B cell (primary cell): ENCODE results near the gene VPS13A. TPM values are rescaled to one million over a fixed set of nuclear protein-coding genes. Genes with fewer than 3 reads are reported as not detected.
A peak's percentile ranks its signal among the peaks of the same experiment; 100 is the strongest.

Source experiments
- ATAC-seq: fragments of 200-7000 bp; cut with Tn5 transposase; one replicate; pipeline ENCODE4 v1.10.0; 2021; ENCODE audit warnings: low read depth, mild to moderate bottlenecking, moderate number of reproducible peaks, moderate library complexity
- CTCF ChIA-PET: fragments of 350-600 bp; sonication (Branson Sonifier 250); formaldehyde crosslinking; loops from one replicate; lab custom pipeline; 2021; ENCODE audit warnings: antibody characterized with exemption, inconsistent platforms; lab: Charles Lee
- POLR2A ChIA-PET: fragments of 350-600 bp; sonication (Branson Sonifier 250); formaldehyde crosslinking; loops from one replicate; lab custom pipeline; 2021; ENCODE audit warnings: antibody characterized with exemption; lab: Charles Lee
- DNase-seq: peaks from one replicate; pipeline ENCODE4 v3.0.0; 2013
- H2AFZ ChIP-seq: 2 replicates; pipeline ENCODE4 v1.6.1; 2012; ENCODE audit warnings: mild to moderate bottlenecking, low read depth, low read length; ENCODE audit not compliant: insufficient read depth, poor library complexity, severe bottlenecking
- H3K27ac ChIP-seq, 2 donors: 1 replicate in 1 of 2; 2 replicates in 1 of 2; pipeline ENCODE4 v1.5.1; 2012 to 2013; ENCODE audit warnings: low read length in 2 of 2, mild to moderate bottlenecking in 2 of 2, moderate library complexity in 1 of 2
- H3K27me3 ChIP-seq, 4 experiments: fragments of 200-600 bp in 1 of 4; sonication (generic) in 1 of 4; replicated peaks in 1 of 4; 1 replicate in 2 of 4; 2 replicates in 2 of 4; pipeline versions ENCODE4 v1.6.1 to v1.7.0; 2013 to 2016; ENCODE audit warnings: low read length in 3 of 4, mild to moderate bottlenecking in 2 of 4, mixed read lengths in 1 of 4, moderate library complexity in 1 of 4; ENCODE audit not compliant: insufficient read depth in 4 of 4, control insufficient read depth in 3 of 4; ENCODE audit errors: control extremely low read depth in 1 of 4
- H3K36me3 ChIP-seq, 2 experiments: replicated peaks in 1 of 2; 1 replicate in 1 of 2; 2 replicates in 1 of 2; pipeline versions ENCODE4 v1.6.1 to v1.7.1; 2013; ENCODE audit warnings: low read length in 1 of 2; ENCODE audit not compliant: insufficient read depth in 2 of 2, control insufficient read depth in 1 of 2; ENCODE audit errors: control extremely low read depth in 1 of 2, extremely low read depth in 1 of 2
- H3K4me1 ChIP-seq, 2 donors: fragments of 200-600 bp in 1 of 2; sonication (generic) in 1 of 2; 1 replicate in 1 of 2; 2 replicates in 1 of 2; pipeline versions ENCODE4 v1.5.1 to v1.6.1; 2013 to 2017; ENCODE audit warnings: low read length in 2 of 2; ENCODE audit not compliant: control insufficient read depth in 2 of 2, insufficient read depth in 2 of 2
- H3K4me2 ChIP-seq: replicated peaks from 2 replicates; pipeline ENCODE3; 2012; ENCODE audit warnings: mild to moderate bottlenecking, low read depth, low read length; ENCODE audit not compliant: poor library complexity, severe bottlenecking
- H3K4me3 ChIP-seq, 5 experiments: fragments of 200-600 bp in 1 of 5; sonication (generic) in 1 of 5; 1 replicate in 3 of 5; 2 replicates in 2 of 5; pipeline versions ENCODE4 v1.5.1 to v1.7.0; 2011 to 2016; ENCODE audit warnings: low read length in 4 of 5, mild to moderate bottlenecking in 4 of 5, low read depth in 2 of 5, control low read depth in 1 of 5, moderate library complexity in 1 of 5; ENCODE audit not compliant: insufficient read depth in 1 of 5; ENCODE audit errors: control extremely low read depth in 1 of 5, extremely low read depth in 1 of 5
- H3K79me2 ChIP-seq: fragments of 200-600 bp; sonication (generic); one replicate; pipeline ENCODE4 v1.6.0; 2016; ENCODE audit warnings: low read length; ENCODE audit not compliant: control insufficient read depth, insufficient read depth
- H3K9ac ChIP-seq: fragments of 200-600 bp; sonication (generic); 2 replicates; pipeline ENCODE4 v1.6.1; 2017; ENCODE audit warnings: mild to moderate bottlenecking, low read length, moderate library complexity
- H3K9me3 ChIP-seq, 3 donors: one replicate each; pipeline versions ENCODE4 v1.6.1 to v1.7.1; 2013; ENCODE audit warnings: low read length in 2 of 3; ENCODE audit not compliant: control insufficient read depth in 2 of 3, insufficient read depth in 1 of 3; ENCODE audit errors: control extremely low read depth in 1 of 3
- H4K20me1 ChIP-seq: 2 replicates; pipeline ENCODE4 v1.6.0; 2012; ENCODE audit warnings: mild to moderate bottlenecking, low read length; ENCODE audit not compliant: insufficient read depth, control insufficient read depth, poor library complexity, severe bottlenecking
- H3K27ac Mint-ChIP-seq: one replicate; pipeline ENCODE4 v1.8.0; 2021; ENCODE audit warnings: mixed read lengths
- H3K27me3 Mint-ChIP-seq: one replicate; pipeline ENCODE4 v1.8.0; 2021; ENCODE audit warnings: mixed read lengths
- H3K4me1 Mint-ChIP-seq: one replicate; pipeline ENCODE4 v1.8.0; 2021; ENCODE audit warnings: mixed read lengths
- H3K4me3 Mint-ChIP-seq: one replicate; pipeline ENCODE4 v1.8.0; 2021; ENCODE audit warnings: mixed read lengths
- H3K9me3 Mint-ChIP-seq: one replicate; pipeline ENCODE4 v1.8.0; 2022; ENCODE audit warnings: mixed read lengths; ENCODE audit not compliant: insufficient read depth
- CTCF ChIP-seq: fragments of 200-600 bp; IDR thresholded peaks from one replicate; pipeline ENCODE4 v1.8.0; 2022; ENCODE audit warnings: antibody characterized with exemption, mild to moderate bottlenecking
- EZH2 ChIP-seq: IDR thresholded peaks from 2 replicates; pipeline ENCODE4 v1.6.1; 2012; ENCODE audit warnings: borderline replicate concordance, low read depth, mild to moderate bottlenecking, moderate library complexity, low read length; ENCODE audit not compliant: insufficient read depth, poor library complexity, severe bottlenecking
- WGBS: methylation state at CpG from one replicate; pipeline ENCODE4 v1.1.5; 2013; ENCODE audit warnings: missing lambda C conversion rate; ENCODE audit not compliant: insufficient coverage; 5-methylcytosine and 5-hydroxymethylcytosine counted together
- intact Hi-C: fragments of 100-400 bp; cut with micrococcal nuclease; formaldehyde crosslinking; loops from one replicate; pipeline ENCODE4 v1.10.0; 2022
- polyA plus RNA-seq: library from polyadenylated mRNA; depleted of rRNA; stranded (reverse); fragments of >200 nt; gene quantifications from 2 replicates; pipeline ENCODE4 v1.2.3, GENCODE V29; 2012
- total RNA-seq, 2 donors: library from RNA; stranded (reverse); fragments of 120-200 nt in 1 of 2; gene quantifications; 1 replicate in 1 of 2; 2 replicates in 1 of 2; pipeline versions ENCODE4 v1.2.3 to v1.2.4, GENCODE V29; 2013 to 2022

Gene VPS13A
- total and polyA plus RNA-seq, 2 donors (not counting 1 experiment from before 2014, with no cell fraction given), result 6.5 to 57.8 TPM

- under 1% methylated on average over 53 of the region's 57 CpGs for WGBS
- H3K4me1 ChIP-seq, result peaks cover 6 to 18% of the 10 kb centered on the region in 2 donors
- peak overlapping the region; percentile 60 to 88 (median 78) for H3K4me3 ChIP-seq
- peak; percentile 2 for ATAC-seq
- peak overlapping the region; percentile 78 for H3K4me2 ChIP-seq
- no peaks in the 10 kb centered on the region for H3K36me3 ChIP-seq
- intact Hi-C loops, result loop anchor here (1.0 to 10.0 kb wide), 7 partner anchors 421 to 1117 kb away; partner anchors contain the start of genes CEP78, GCNT1, GNAQ and PSAT1
- peak; percentile 83 for DNase-seq
- peak overlapping the region; percentile 89 for H3K9ac ChIP-seq
- TF ChIP-seq EZH2 (no peak), CTCF (no peak)
- peak overlapping the region; percentile 83 for H2AFZ ChIP-seq
- H3K4me1 Mint-ChIP-seq, result peaks cover 28% of the 10 kb centered on the region
- peak overlapping the region; percentile 96 for H3K27ac Mint-ChIP-seq
- no peaks in the 10 kb centered on the region for H3K9me3 Mint-ChIP-seq
- H3K27me3 Mint-ChIP-seq, result no peaks in the 10 kb centered on the region
- H3K79me2 ChIP-seq, result peaks cover 39% of the 10 kb centered on the region
- no peaks in the 10 kb centered on the region for H3K9me3 ChIP-seq
- no peaks in the 10 kb centered on the region for H3K27me3 ChIP-seq
- peak overlapping the region; percentile 78 to 92 for H3K27ac ChIP-seq
- H3K4me3 Mint-ChIP-seq, result peak overlapping the region; percentile 94
- POLR2A ChIA-PET, result no interaction called here
- CTCF ChIA-PET, result interaction anchor here (3.3 kb wide), 1 partner anchor 11 kb away, joined by 40 read pairs; no protein-coding TSS in a partner anchor
- H4K20me1 ChIP-seq, result no peaks in the 10 kb centered on the region
Measured at GRCh38 chr9:77177894-77178794, 810 bp downstream of the VPS13A start.

GRCh38 chr9:77180056-77180455 lies 2.7 kb downstream of the VPS13A start:
- no peak overlapping the region for H3K27ac Mint-ChIP-seq
- Histone ChIP-seq H4K20me1 (peaks cover 9% of the 10 kb centered on the region), H3K9me3 (no peaks in the 10 kb centered on the region), H3K79me2 (peaks cover 58% of the 10 kb centered on the region), H2AFZ (no peak overlapping the region), H3K4me3 (no peak overlapping the region), H3K9ac (no peak overlapping the region), H3K36me3 (peaks cover 0 to 2% of the 10 kb centered on the region in 2 experiments), H3K4me2 (no peak overlapping the region), H3K4me1 (peaks cover 6 to 18% of the 10 kb centered on the region in 2 donors), H3K27ac (no peak overlapping the region), H3K27me3 (no peaks in the 10 kb centered on the region)
- intact Hi-C loops, result no loop called here
- peak overlapping the region; percentile 58 for H3K4me3 Mint-ChIP-seq
- no peaks in the 10 kb centered on the region for H3K27me3 Mint-ChIP-seq
- no peak for TF ChIP-seq EZH2
- H3K9me3 Mint-ChIP-seq, result no peaks in the 10 kb centered on the region
- ChIA-PET CTCF (no interaction called here), POLR2A (no interaction called here)
- ATAC-seq (no peak), DNase-seq (no peak)
- H3K4me1 Mint-ChIP-seq, result peaks cover 28% of the 10 kb centered on the region
